Measurements from ENCODE around the gene RNF220. TPM values are rescaled to one million over a fixed set of nuclear protein-coding genes. Genes with fewer than 3 reads are reported as not detected.

The RNF220 gene
- total and polyA plus RNA-seq, 9 of the 15 experiments (the other 6 are each of a cell fraction or from before 2014, with no cell fraction given), result 5.1 to 117 (median 66.9) TPM

DNA sequence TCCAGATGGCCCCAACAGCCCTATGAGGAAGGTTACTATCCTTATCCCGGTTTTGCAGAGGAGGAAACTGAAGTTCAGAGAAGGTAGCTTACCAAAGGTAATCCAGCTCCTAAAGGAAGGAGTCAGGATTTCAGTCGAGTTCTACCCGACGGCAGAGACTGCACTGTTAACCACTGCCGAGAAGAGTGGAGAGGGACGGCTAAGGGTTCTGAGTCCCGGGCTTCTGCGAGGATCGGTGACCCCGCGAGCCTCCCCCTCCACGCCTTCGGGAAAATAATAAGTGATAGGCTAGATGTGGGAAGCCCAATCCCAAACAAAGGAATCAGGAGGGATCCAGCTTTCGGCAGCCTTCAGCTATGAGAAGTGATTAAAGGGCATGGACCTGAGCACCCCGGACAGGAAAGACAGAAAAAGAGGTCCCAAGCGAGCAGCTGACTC is 268.6 kb downstream of the RNF220 start (continued):
- TF ChIP-seq ZNF764 (CRISPR knock-in tag; IDR thresholded peaks at IDR 0.05; ENCODE audit: low read depth) (no peak), ETV5 (CRISPR knock-in tag; IDR thresholded peaks at IDR 0.05; ENCODE audit: low read depth) (peak; percentile 27; the same call in 1 of the 2 replicates), TBL1XR1 (IDR thresholded peaks at IDR 0.05; ENCODE audit: low read length in 2 of 2) (no peak), LCOR (CRISPR knock-in tag; IDR thresholded peaks at IDR 0.05) (no peak), THRB (CRISPR knock-in tag; conservative IDR thresholded peaks at IDR 0.05) (no peak), ZNF12 (CRISPR knock-in tag; IDR thresholded peaks at IDR 0.05) (no peak), IRF1 (CRISPR knock-in tag; IDR thresholded peaks at IDR 0.05; ENCODE audit: borderline replicate concordance) (no peak), IRF9 (tag; IDR thresholded peaks at IDR 0.05) (no peak), SMARCA4 (IDR thresholded peaks at IDR 0.05) (0 out of 2 replicates have a peak, but pooled peaks have one; percentile 32), HNRNPK (IDR thresholded peaks at IDR 0.05; ENCODE audit: low read depth, low read length, poor library complexity, severe bottlenecking) (no peak), ARID1B (IDR thresholded peaks at IDR 0.05) (0 out of 2 replicates have a peak, but pooled peaks have one; percentile 5), SMAD3 (CRISPR knock-in tag; conservative IDR thresholded peaks at IDR 0.05) (0 out of 2 replicates have a peak, but pooled peaks have one; percentile 5), ZNF165 (CRISPR knock-in tag; IDR thresholded peaks at IDR 0.05; ENCODE audit: borderline replicate concordance) (no peak), KAT8 (IDR thresholded peaks at IDR 0.05; ENCODE audit: low read depth) (no peak), SMC3 (conservative IDR thresholded peaks at IDR 0.05; ENCODE audit: insufficient read depth, low read depth, low read length) (no peak), RBFOX2 (IDR thresholded peaks at IDR 0.05; ENCODE audit: low read depth, low read length) (no peak)
- TF ChIP-seq, protein P1, sequence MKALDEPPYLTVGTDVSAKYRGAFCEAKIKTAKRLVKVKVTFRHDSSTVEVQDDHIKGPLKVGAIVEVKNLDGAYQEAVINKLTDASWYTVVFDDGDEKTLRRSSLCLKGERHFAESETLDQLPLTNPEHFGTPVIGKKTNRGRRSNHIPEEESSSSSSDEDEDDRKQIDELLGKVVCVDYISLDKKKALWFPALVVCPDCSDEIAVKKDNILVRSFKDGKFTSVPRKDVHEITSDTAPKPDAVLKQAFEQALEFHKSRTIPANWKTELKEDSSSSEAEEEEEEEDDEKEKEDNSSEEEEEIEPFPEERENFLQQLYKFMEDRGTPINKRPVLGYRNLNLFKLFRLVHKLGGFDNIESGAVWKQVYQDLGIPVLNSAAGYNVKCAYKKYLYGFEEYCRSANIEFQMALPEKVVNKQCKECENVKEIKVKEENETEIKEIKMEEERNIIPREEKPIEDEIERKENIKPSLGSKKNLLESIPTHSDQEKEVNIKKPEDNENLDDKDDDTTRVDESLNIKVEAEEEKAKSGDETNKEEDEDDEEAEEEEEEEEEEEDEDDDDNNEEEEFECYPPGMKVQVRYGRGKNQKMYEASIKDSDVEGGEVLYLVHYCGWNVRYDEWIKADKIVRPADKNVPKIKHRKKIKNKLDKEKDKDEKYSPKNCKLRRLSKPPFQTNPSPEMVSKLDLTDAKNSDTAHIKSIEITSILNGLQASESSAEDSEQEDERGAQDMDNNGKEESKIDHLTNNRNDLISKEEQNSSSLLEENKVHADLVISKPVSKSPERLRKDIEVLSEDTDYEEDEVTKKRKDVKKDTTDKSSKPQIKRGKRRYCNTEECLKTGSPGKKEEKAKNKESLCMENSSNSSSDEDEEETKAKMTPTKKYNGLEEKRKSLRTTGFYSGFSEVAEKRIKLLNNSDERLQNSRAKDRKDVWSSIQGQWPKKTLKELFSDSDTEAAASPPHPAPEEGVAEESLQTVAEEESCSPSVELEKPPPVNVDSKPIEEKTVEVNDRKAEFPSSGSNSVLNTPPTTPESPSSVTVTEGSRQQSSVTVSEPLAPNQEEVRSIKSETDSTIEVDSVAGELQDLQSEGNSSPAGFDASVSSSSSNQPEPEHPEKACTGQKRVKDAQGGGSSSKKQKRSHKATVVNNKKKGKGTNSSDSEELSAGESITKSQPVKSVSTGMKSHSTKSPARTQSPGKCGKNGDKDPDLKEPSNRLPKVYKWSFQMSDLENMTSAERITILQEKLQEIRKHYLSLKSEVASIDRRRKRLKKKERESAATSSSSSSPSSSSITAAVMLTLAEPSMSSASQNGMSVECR (CRISPR knock-in tag; IDR thresholded peaks at IDR 0.05), result peak; percentile 85
- TF ChIP-seq, protein P2, sequence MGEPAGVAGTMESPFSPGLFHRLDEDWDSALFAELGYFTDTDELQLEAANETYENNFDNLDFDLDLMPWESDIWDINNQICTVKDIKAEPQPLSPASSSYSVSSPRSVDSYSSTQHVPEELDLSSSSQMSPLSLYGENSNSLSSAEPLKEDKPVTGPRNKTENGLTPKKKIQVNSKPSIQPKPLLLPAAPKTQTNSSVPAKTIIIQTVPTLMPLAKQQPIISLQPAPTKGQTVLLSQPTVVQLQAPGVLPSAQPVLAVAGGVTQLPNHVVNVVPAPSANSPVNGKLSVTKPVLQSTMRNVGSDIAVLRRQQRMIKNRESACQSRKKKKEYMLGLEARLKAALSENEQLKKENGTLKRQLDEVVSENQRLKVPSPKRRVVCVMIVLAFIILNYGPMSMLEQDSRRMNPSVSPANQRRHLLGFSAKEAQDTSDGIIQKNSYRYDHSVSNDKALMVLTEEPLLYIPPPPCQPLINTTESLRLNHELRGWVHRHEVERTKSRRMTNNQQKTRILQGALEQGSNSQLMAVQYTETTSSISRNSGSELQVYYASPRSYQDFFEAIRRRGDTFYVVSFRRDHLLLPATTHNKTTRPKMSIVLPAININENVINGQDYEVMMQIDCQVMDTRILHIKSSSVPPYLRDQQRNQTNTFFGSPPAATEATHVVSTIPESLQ (CRISPR knock-in tag; IDR thresholded peaks at IDR 0.05), result 0 out of 2 replicates have a peak, but pooled peaks have one; percentile 42

Measured in K562 (cell line).